Thymus (tissue), 11 donors: ENCODE data around the gene FOXK1. TPM values are rescaled to one million over a fixed set of nuclear protein-coding genes. Genes with fewer than 3 reads are reported as not detected.
"Not testable (repeated sequence)": the region's sequence is repeated elsewhere in the genome, so short reads cannot be mapped to it uniquely, and the experiment has no call there.

Experiments
- DNase-seq, 9 donors: peaks; one replicate each; pipeline ENCODE4 v3.0.0-alpha.2; 2013; ENCODE audit warnings: low spot score in 9 of 9, low read depth in 6 of 9, missing footprints in 1 of 9
- H3K27ac ChIP-seq, 2 donors: one replicate each; pipeline ENCODE4 v1.5.1; 2013; ENCODE audit warnings: control low read depth in 1 of 2, low read depth in 1 of 2, low read length in 1 of 2, mild to moderate bottlenecking in 1 of 2, moderate library complexity in 1 of 2
- H3K27me3 ChIP-seq, 2 donors: one replicate each; pipeline ENCODE4 v1.5.1; 2013; ENCODE audit warnings: low read length in 1 of 2; ENCODE audit not compliant: control insufficient read depth in 2 of 2, insufficient read depth in 1 of 2
- H3K36me3 ChIP-seq, 2 donors: one replicate each; pipeline ENCODE4 v1.5.1; 2013; ENCODE audit warnings: low read length in 1 of 2, mild to moderate bottlenecking in 1 of 2, moderate library complexity in 1 of 2; ENCODE audit not compliant: control insufficient read depth in 2 of 2, insufficient read depth in 2 of 2
- H3K4me1 ChIP-seq, 2 donors: one replicate each; pipeline ENCODE4 v1.5.1; 2013; ENCODE audit warnings: low read length in 2 of 2; ENCODE audit not compliant: control insufficient read depth in 2 of 2, insufficient read depth in 2 of 2
- H3K4me3 ChIP-seq, 2 donors: one replicate each; pipeline ENCODE4 v1.5.1; 2013; ENCODE audit warnings: low read length in 2 of 2, control low read depth in 1 of 2, mild to moderate bottlenecking in 1 of 2
- H3K9me3 ChIP-seq, 2 donors: one replicate each; pipeline ENCODE4 v1.5.1; 2013; ENCODE audit warnings: low read length in 1 of 2, mild to moderate bottlenecking in 1 of 2; ENCODE audit not compliant: control insufficient read depth in 2 of 2, insufficient read depth in 1 of 2
- WGBS: extraction: QIAGEN DNeasy Blood & Tissue Kit; methylation state at CpG from one replicate; pipeline ENCODE4 v1.1.7; 2013; 5-methylcytosine and 5-hydroxymethylcytosine counted together
- polyA plus RNA-seq: library from polyadenylated mRNA; stranded (reverse); fragments of 200-250 nt; gene quantifications from one replicate; pipeline ENCODE4 v1.2.3, GENCODE V29; 2013
- total RNA-seq: library from RNA; stranded (reverse); fragments of 120-200 nt; gene quantifications from one replicate; pipeline ENCODE4 v1.2.4, GENCODE V29; 2013
- donor health status: healthy.

Gene FOXK1
- total and polyA plus RNA-seq, 2 donors: 6.4 to 7.6 TPM

GRCh38 chr7:4791738-4792536, 109.8 kb downstream of the FOXK1 start:
- Histone ChIP-seq H3K36me3 (peaks cover 35 to 56% of the 10 kb centered on the region in 2 donors), H3K27me3 (no peaks in the 10 kb centered on the region), H3K9me3 (peaks cover 0 to 1% of the 10 kb centered on the region in 2 donors), H3K4me3 (peak overlapping the region; percentile 45 to 52), H3K27ac (no peak overlapping the region), H3K4me1 (peaks cover 6 to 11% of the 10 kb centered on the region in 2 donors)
- DNase-seq: peak; percentile 35 to 86 (median 70)
- WGBS: 50% methylated on average over 50 of the region's 50 CpGs

GRCh38 chr7:4792537-4793126, 110.5 kb downstream of the FOXK1 start:
- peaks cover 0 to under 1% of the 10 kb centered on the region in 2 donors for H3K27me3 ChIP-seq
- H3K9me3 ChIP-seq: peaks cover 0 to 2% of the 10 kb centered on the region in 2 donors
- no peak overlapping the region for H3K27ac ChIP-seq
- H3K36me3 ChIP-seq: peaks cover 28 to 49% of the 10 kb centered on the region in 2 donors
- peak overlapping the region; percentile 45 to 52 for H3K4me3 ChIP-seq
- no peak for DNase-seq
- 35% methylated on average over 47 of the region's 47 CpGs for WGBS
- peaks cover 6 to 11% of the 10 kb centered on the region in 2 donors for H3K4me1 ChIP-seq

GRCh38 chr7:4793385-4793993, 111.4 kb downstream of the FOXK1 start:
- peaks cover 6 to 11% of the 10 kb centered on the region in 2 donors for H3K4me1 ChIP-seq
- not testable (repeated sequence) for H3K4me3 ChIP-seq, H3K27ac ChIP-seq, H3K27me3 ChIP-seq, H3K9me3 ChIP-seq, DNase-seq
- WGBS: 96% methylated on average over 30 of the region's 30 CpGs
- H3K36me3 ChIP-seq: peaks cover 19 to 40% of the 10 kb centered on the region in 2 donors

- Histone ChIP-seq H3K4me1 (peaks cover 6 to 11% of the 10 kb centered on the region in 2 donors), H3K36me3 (peaks cover 13 to 33% of the 10 kb centered on the region in 2 donors)
- not testable (repeated sequence) for DNase-seq, H3K27ac ChIP-seq, H3K27me3 ChIP-seq, H3K9me3 ChIP-seq, H3K4me3 ChIP-seq
- WGBS: 76% methylated on average over 14 of the region's 14 CpGs
These were observed 112.1 kb downstream of the FOXK1 start for GRCh38 chr7:4794171-4794570.

- Histone ChIP-seq H3K36me3 (peaks cover 13 to 27% of the 10 kb centered on the region in 2 donors), H3K27me3 (peaks cover 0 to 2% of the 10 kb centered on the region in 2 donors), H3K4me1 (peaks cover 6 to 11% of the 10 kb centered on the region in 2 donors), H3K4me3 (no peak overlapping the region), H3K9me3 (peaks cover 0 to 2% of the 10 kb centered on the region in 2 donors), H3K27ac (no peak overlapping the region)
- WGBS: 89% methylated on average over 24 of the region's 24 CpGs
- no peak for DNase-seq
These were observed 112.7 kb downstream of the FOXK1 start for GRCh38 chr7:4794591-4795350.

- H3K4me1 ChIP-seq: peaks cover 6 to 11% of the 10 kb centered on the region in 2 donors
- no peak for DNase-seq
- no peak overlapping the region for H3K4me3 ChIP-seq
- peaks cover 0 to 2% of the 10 kb centered on the region in 2 donors for H3K27me3 ChIP-seq
- H3K9me3 ChIP-seq: peaks cover 0 to 2% of the 10 kb centered on the region in 2 donors
- no peak overlapping the region for H3K27ac ChIP-seq
- WGBS: 94% methylated on average over 9 of the region's 9 CpGs
- peaks cover 4 to 11% of the 10 kb centered on the region in 2 donors for H3K36me3 ChIP-seq
These were observed 114.4 kb downstream of the FOXK1 start for GRCh38 chr7:4796453-4796852.

GRCh38 chr7:4797858-4798705, 116.0 kb downstream of the FOXK1 start:
- Histone ChIP-seq H3K4me1 (no peaks in the 10 kb centered on the region), H3K36me3 (no peaks in the 10 kb centered on the region), H3K4me3 (no peak overlapping the region), H3K9me3 (peaks cover 0 to 2% of the 10 kb centered on the region in 2 donors), H3K27ac (no peak overlapping the region), H3K27me3 (peaks cover 0 to 2% of the 10 kb centered on the region in 2 donors)
- 41% methylated on average over 37 of the region's 37 CpGs for WGBS
- DNase-seq: peak in 3 of 9 donors; percentile 38 to 58 (median 50)

- Histone ChIP-seq H3K9me3 (peaks cover 0 to 2% of the 10 kb centered on the region in 2 donors), H3K4me1 (no peaks in the 10 kb centered on the region), H3K36me3 (no peaks in the 10 kb centered on the region), H3K27ac (no peak overlapping the region), H3K4me3 (no peak overlapping the region), H3K27me3 (peaks cover 0 to 2% of the 10 kb centered on the region in 2 donors)
- DNase-seq: no peak
- 93% methylated on average over 15 of the region's 15 CpGs for whole genome bisulfite sequencing
These were observed 116.7 kb downstream of the FOXK1 start for GRCh38 chr7:4798706-4799235.
